GM06990 (cell line): Measurements from ENCODE around the gene OPN1SW.

ENCODE experiments used
- DNase-seq: peaks from one replicate; pipeline ENCODE4 v3.0.0-alpha.2; 2011; ENCODE audit not compliant: insufficient read length; ENCODE audit errors: extremely low read depth
- H3K27me3 ChIP-seq: replicated peaks from 2 replicates; pipeline ENCODE4 v1.6.0; 2011; ENCODE audit warnings: low read length; ENCODE audit not compliant: control insufficient read depth, insufficient read depth
- H3K36me3 ChIP-seq: 2 replicates; pipeline ENCODE4 v1.5.1; 2011; ENCODE audit warnings: low read length; ENCODE audit not compliant: control insufficient read depth, insufficient read depth
- H3K4me3 ChIP-seq: replicated peaks from 2 replicates; pipeline ENCODE4 v1.5.1; 2011; ENCODE audit warnings: low read depth, mild to moderate bottlenecking, control low read depth, low read length
- CTCF ChIP-seq: IDR thresholded peaks from 2 replicates; pipeline ENCODE4 v1.5.1; 2011; ENCODE audit warnings: low read length, control low read depth, mild to moderate bottlenecking, inconsistent platforms; ENCODE audit not compliant: insufficient read depth, poor library complexity, severe bottlenecking

Gene OPN1SW

GRCh38 chr7:128778946-128779345 is 3.4 kb upstream of the OPN1SW start:
- Histone ChIP-seq H3K27me3 (no peaks in the 10 kb centered on the region), H3K36me3 (peaks cover 2% of the 10 kb centered on the region), H3K4me3 (no peak overlapping the region)
- no peak for DNase-seq
- TF ChIP-seq CTCF = no peak

GRCh38 chr7:128777156-128778123 is 1.8 kb upstream of the OPN1SW start:
- TF ChIP-seq CTCF = no peak
- DNase-seq = no peak

GRCh38 chr7:128774921-128775320 is 673 bp downstream of the OPN1SW start:
- TF ChIP-seq CTCF = no peak
- Histone ChIP-seq H3K4me3 (no peak overlapping the region), H3K36me3 (peaks cover 10% of the 10 kb centered on the region), H3K27me3 (no peaks in the 10 kb centered on the region)
- no peak for DNase-seq

More at GRCh38 chr7:128777156-128778123, 1.8 kb upstream of the OPN1SW start:
- Histone ChIP-seq H3K4me3 (no peak overlapping the region), H3K27me3 (no peaks in the 10 kb centered on the region), H3K36me3 (peaks cover 6% of the 10 kb centered on the region)

- H3K4me3 ChIP-seq = no peak overlapping the region
- peaks cover 10% of the 10 kb centered on the region for H3K36me3 ChIP-seq
- DNase-seq = no peak
- no peaks in the 10 kb centered on the region for H3K27me3 ChIP-seq
- TF ChIP-seq CTCF = no peak
Measured at GRCh38 chr7:128774029-128774689, 1.4 kb downstream of the OPN1SW start.

- TF ChIP-seq CTCF = no peak
- DNase-seq = no peak
- H3K36me3 ChIP-seq = peaks cover 10% of the 10 kb centered on the region
- H3K27me3 ChIP-seq = no peaks in the 10 kb centered on the region
- H3K4me3 ChIP-seq = no peak overlapping the region
Measured at GRCh38 chr7:128773604-128774003, 2.0 kb downstream of the OPN1SW start.
